ENCODE results near the gene SLC22A23. TPM values are rescaled to one million over a fixed set of nuclear protein-coding genes. Genes with fewer than 3 reads are reported as not detected.

Gene SLC22A23
- total and polyA plus RNA-seq, 12 donors: 2.3 to 18.5 (median 5.3) TPM

GRCh38 chr6:3408665-3409064, 48.2 kb downstream of the SLC22A23 start:
- 82 to 94% (median 94%) methylated on average over 3 to 7 of the region's 7 CpGs for WGBS, 4 donors
- intact Hi-C loops (cut with DNase I): no loop called here
- no peaks in the 10 kb centered on the region for H3K9me3 ChIP-seq (replicated peaks in 1 of 3)
- no peak for DNase-seq
- H3K36me3 ChIP-seq (replicated peaks in 1 of 2): no peaks in the 10 kb centered on the region
- no peaks in the 10 kb centered on the region for H3K4me1 ChIP-seq (replicated peaks in 1 of 2)
- H3K4me3 ChIP-seq: no peak overlapping the region
- no peaks in the 10 kb centered on the region for H3K27me3 ChIP-seq
- H3K27ac ChIP-seq: no peak overlapping the region
- TF ChIP-seq POLR2A (IDR thresholded peaks at IDR 0.05) (no peak), CTCF (IDR thresholded peaks at IDR 0.05) (no peak)

DNA sequence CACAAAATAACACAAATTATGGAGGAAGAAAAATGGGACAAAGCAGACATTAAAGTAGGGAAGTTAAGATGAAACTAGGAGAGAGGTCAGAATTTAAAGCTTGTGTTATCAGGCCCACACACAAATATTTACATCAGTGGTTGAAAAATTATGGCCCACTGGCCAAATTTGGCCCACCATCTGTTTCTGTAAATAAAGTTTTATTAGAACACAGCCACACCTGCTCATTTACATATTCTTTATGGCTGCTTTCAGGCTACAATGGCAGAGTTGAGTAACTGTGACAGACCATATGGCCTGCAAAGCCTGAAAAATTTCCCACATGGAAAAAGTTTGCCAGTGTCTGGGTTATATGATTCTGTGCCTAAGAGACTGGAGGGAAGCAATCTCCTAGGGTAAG, 49.0 kb downstream of the SLC22A23 start:
- H3K4me3 ChIP-seq: no peak overlapping the region
- no peaks in the 10 kb centered on the region for H3K27me3 ChIP-seq
- no peaks in the 10 kb centered on the region for H3K9me3 ChIP-seq (replicated peaks in 1 of 3)
- H3K36me3 ChIP-seq (replicated peaks in 1 of 2): no peaks in the 10 kb centered on the region
- TF ChIP-seq CTCF (IDR thresholded peaks at IDR 0.05) (no peak), POLR2A (IDR thresholded peaks at IDR 0.05) (no peak)
- H3K27ac ChIP-seq: no peak overlapping the region
- H3K4me1 ChIP-seq (replicated peaks in 1 of 2): peaks cover 0 to 7% of the 10 kb centered on the region in 2 donors
- intact Hi-C loops (cut with DNase I): no loop called here
- no peak for DNase-seq

- 92 to 96% (median 92%) methylated on average over 3 of the region's 3 CpGs for whole genome bisulfite sequencing, 4 donors
- Histone ChIP-seq H3K27ac (no peak overlapping the region), H3K4me3 (no peak overlapping the region), H3K4me1 (replicated peaks in 1 of 2) (peaks cover 0 to 9% of the 10 kb centered on the region in 2 donors), H3K27me3 (no peaks in the 10 kb centered on the region), H3K9me3 (replicated peaks in 1 of 3) (no peaks in the 10 kb centered on the region), H3K36me3 (replicated peaks in 1 of 2) (no peaks in the 10 kb centered on the region)
- DNase-seq: no peak
- TF ChIP-seq POLR2A (IDR thresholded peaks at IDR 0.05): no peak
- no peak for TF ChIP-seq CTCF (IDR thresholded peaks at IDR 0.05)
- intact Hi-C loops (cut with DNase I): no loop called here
These were observed 49.7 kb downstream of the SLC22A23 start for GRCh38 chr6:3406891-3407809.

DNA sequence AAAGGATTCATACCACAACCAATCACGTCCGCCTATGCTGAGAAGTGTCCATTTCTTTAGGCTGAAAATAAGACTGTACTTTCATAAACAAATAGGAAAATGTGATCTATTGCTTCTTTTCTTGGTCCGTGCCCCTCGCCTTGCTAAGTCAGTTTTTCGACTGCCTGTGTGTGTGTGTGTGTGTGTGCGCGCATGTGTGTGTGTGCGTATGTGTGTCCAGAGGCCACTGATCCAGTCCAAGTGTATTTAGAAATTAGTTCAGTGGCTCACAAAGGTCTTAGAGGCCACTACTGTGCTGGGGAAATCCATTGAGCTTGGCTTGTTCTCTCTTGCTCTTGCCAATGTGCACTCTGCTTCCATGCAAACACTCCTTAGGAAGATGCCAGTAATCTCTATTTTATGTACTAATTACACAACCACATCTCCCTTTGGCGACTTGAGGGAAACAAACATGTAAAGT, 50.5 kb downstream of the SLC22A23 start:
- Histone ChIP-seq H3K27me3 (no peaks in the 10 kb centered on the region), H3K4me1 (replicated peaks in 1 of 2) (peaks cover 0 to 9% of the 10 kb centered on the region in 2 donors), H3K27ac (no peak overlapping the region), H3K36me3 (replicated peaks in 1 of 2) (no peaks in the 10 kb centered on the region), H3K4me3 (no peak overlapping the region), H3K9me3 (replicated peaks in 1 of 3) (no peaks in the 10 kb centered on the region)
- no peak for TF ChIP-seq CTCF (IDR thresholded peaks at IDR 0.05)
- no peak for TF ChIP-seq POLR2A (IDR thresholded peaks at IDR 0.05)
- intact Hi-C loops (cut with DNase I): no loop called here
- DNase-seq: no peak
- 79 to 85% (median 83%) methylated on average over 9 of the region's 9 CpGs for WGBS, 4 donors

All from adrenal gland (tissue), 12 donors.